HG03571 (cell line): ENCODE results near the gene HMMR.
"Not testable (repeated sequence)": the region's sequence is repeated elsewhere in the genome, so short reads cannot be mapped to it uniquely, and the experiment has no call there.

Experiments
- ATAC-seq: cut with Tn5 transposase; IDR thresholded peaks from one replicate; pipeline ENCODE4 v1.9.1; 2021; ENCODE audit not compliant: unreplicated experiment

Gene HMMR

GRCh38 chr5:163460562-163461171 is at the start of gene HMMR:
HMMR (plus strand) TSS chr5:163460632; CDS start chr5:163460693, 61 bp downstream.
- no peak for ATAC-seq

- not testable (repeated sequence) for ATAC-seq
Measured at GRCh38 chr5:163415673-163416072, 44.8 kb upstream of the HMMR start.

- no peak for ATAC-seq
Measured at GRCh38 chr5:163424836-163425235, 35.6 kb upstream of the HMMR start.

- ATAC-seq = not testable (repeated sequence)
Measured at GRCh38 chr5:163426128-163426527, 34.3 kb upstream of the HMMR start.

- no peak for ATAC-seq
Measured at GRCh38 chr5:163432544-163432943, 27.9 kb upstream of the HMMR start.

GRCh38 chr5:163433271-163433670 is 27.2 kb upstream of the HMMR start:
- ATAC-seq = no peak

GRCh38 chr5:163434401-163434866 is 26.0 kb upstream of the HMMR start:
- no peak for ATAC-seq

GRCh38 chr5:163436515-163436914 is 23.9 kb upstream of the HMMR start:
- no peak for ATAC-seq

- no peak for ATAC-seq
Measured at GRCh38 chr5:163437011-163437308, 23.5 kb upstream of the HMMR start.

GRCh38 chr5:163437309-163438182 is 22.9 kb upstream of the HMMR start, which contains the start of gene CCNG1:
CCNG1 (plus strand) TSS chr5:163437595; CDS start chr5:163439257, 1,662 bp downstream.
- ATAC-seq = peak; percentile 96

- ATAC-seq = peak; percentile 14
Measured at GRCh38 chr5:163439092-163439425, 21.4 kb upstream of the HMMR start.

GRCh38 chr5:163440954-163441353 is 19.5 kb upstream of the HMMR start:
- ATAC-seq = no peak

GRCh38 chr5:163444526-163444925 is 15.9 kb upstream of the HMMR start:
- no peak for ATAC-seq

GRCh38 chr5:163445345-163445744 is 15.1 kb upstream of the HMMR start:
- ATAC-seq = no peak

- ATAC-seq = no peak
Measured at GRCh38 chr5:163447191-163447590, 13.2 kb upstream of the HMMR start.

GRCh38 chr5:163447875-163448274 is 12.6 kb upstream of the HMMR start:
- ATAC-seq = no peak

- ATAC-seq = no peak
Measured at GRCh38 chr5:163448491-163448890, 11.9 kb upstream of the HMMR start.

- ATAC-seq = no peak
Measured at GRCh38 chr5:163451489-163451888, 8.9 kb upstream of the HMMR start.

- ATAC-seq = no peak
Measured at GRCh38 chr5:163453705-163454104, 6.7 kb upstream of the HMMR start.

- not testable (repeated sequence) for ATAC-seq
Measured at GRCh38 chr5:163455406-163455805, 5.0 kb upstream of the HMMR start.

- no peak for ATAC-seq
Measured at GRCh38 chr5:163456029-163456589, 4.3 kb upstream of the HMMR start.

GRCh38 chr5:163456840-163457239 is 3.6 kb upstream of the HMMR start:
- ATAC-seq = no peak
